WTC11 (cell line): ENCODE results near the gene NOL4L. TPM values are rescaled to one million over a fixed set of nuclear protein-coding genes. Genes with fewer than 3 reads are reported as not detected.

Experiments used
- ATAC-seq: fragments of 200-7000 bp; cut with Tn5 transposase; 2 replicates; pipeline ENCODE4 v1.10.0; 2021; ENCODE audit warnings: mild to moderate bottlenecking, moderate library complexity
- CTCF ChIA-PET: fragments of 300-600 bp; sonication (Branson Sonifier 250); formaldehyde crosslinking; loops from one replicate; lab custom pipeline; 2021; ENCODE audit warnings: antibody characterized with exemption; lab: Charles Lee
- POLR2A ChIA-PET: fragments of 350-600 bp; sonication (Branson Sonifier 250); formaldehyde crosslinking; loops from one replicate; lab custom pipeline; 2021; ENCODE audit warnings: antibody characterized with exemption; lab: Charles Lee
- DNase-seq: peaks from one replicate; pipeline ENCODE4 v3.0.0; 2021; ENCODE audit warnings: low spot score
- H3K27ac Mint-ChIP-seq: 2 replicates; pipeline ENCODE4 v1.8.0; 2021; ENCODE audit warnings: mixed read lengths
- H3K27me3 Mint-ChIP-seq: 2 replicates; pipeline ENCODE4 v1.8.0; 2021; ENCODE audit warnings: low read depth, mild to moderate bottlenecking, moderate library complexity, mixed read lengths
- H3K36me3 Mint-ChIP-seq: 2 replicates; pipeline ENCODE4 v1.8.0; 2021; ENCODE audit warnings: mixed read lengths
- H3K4me1 Mint-ChIP-seq: 2 replicates; pipeline ENCODE4 v1.8.0; 2022; ENCODE audit warnings: mixed read lengths
- H3K4me3 Mint-ChIP-seq: 2 replicates; pipeline ENCODE4 v1.8.0; 2021; ENCODE audit warnings: mild to moderate bottlenecking, moderate library complexity, mixed read lengths
- H3K9me3 Mint-ChIP-seq: 2 replicates; pipeline ENCODE4 v1.8.0; 2021; ENCODE audit warnings: mixed read lengths
- ATF1 ChIP-seq: sonication (generic); formaldehyde crosslinking; IDR thresholded peaks from 2 replicates; pipeline ENCODE4 v1.8.1; 2023; ENCODE audit warnings: mild to moderate bottlenecking, moderate library complexity, missing genetic modification reagents
- ATF2 ChIP-seq: sonication (generic); formaldehyde crosslinking; IDR thresholded peaks from 2 replicates; pipeline ENCODE4 v1.8.1; 2022; ENCODE audit warnings: low read depth, missing genetic modification reagents, borderline replicate concordance
- ATF6 ChIP-seq: sonication (generic); formaldehyde crosslinking; IDR thresholded peaks from 2 replicates; pipeline ENCODE4 v1.8.1; 2023; ENCODE audit warnings: mild to moderate bottlenecking, missing genetic modification reagents
- CBFB ChIP-seq: sonication (generic); formaldehyde crosslinking; IDR thresholded peaks from 2 replicates; pipeline ENCODE4 v1.8.1; 2022; ENCODE audit warnings: mild to moderate bottlenecking, low read depth, missing genetic modification reagents
- E2F1 ChIP-seq: sonication (generic); formaldehyde crosslinking; IDR thresholded peaks from 2 replicates; pipeline ENCODE4 v1.8.0; 2022; ENCODE audit warnings: mild to moderate bottlenecking, missing genetic modification reagents
- HMGXB4 ChIP-seq: sonication (generic); formaldehyde crosslinking; IDR thresholded peaks from 2 replicates; pipeline ENCODE4 v1.8.1; 2023; ENCODE audit warnings: mild to moderate bottlenecking, moderate library complexity, missing genetic modification reagents
- NFATC4 ChIP-seq: fragments of 250-450 bp; sonication (Bioruptor Pico); IDR thresholded peaks from 2 replicates; pipeline ENCODE4 v1.9.0; 2021; ENCODE audit warnings: mild to moderate bottlenecking
- NFYB ChIP-seq: sonication (generic); formaldehyde crosslinking; conservative IDR thresholded peaks from 2 replicates; pipeline ENCODE4 v1.8.0; 2022; ENCODE audit warnings: low read depth, missing genetic modification reagents
- NR1H2 ChIP-seq: sonication (generic); formaldehyde crosslinking; IDR thresholded peaks from 2 replicates; pipeline ENCODE4 v1.9.0; 2021; ENCODE audit warnings: mild to moderate bottlenecking, moderate library complexity, missing genetic modification reagents
- NR3C1 ChIP-seq: sonication (generic); formaldehyde crosslinking; conservative IDR thresholded peaks from 2 replicates; pipeline ENCODE4 v1.8.1; 2023; ENCODE audit warnings: low read depth, mild to moderate bottlenecking, missing genetic modification reagents
- RELA ChIP-seq: sonication (generic); formaldehyde crosslinking; IDR thresholded peaks from 2 replicates; pipeline ENCODE4 v1.8.1; 2022; ENCODE audit warnings: missing genetic modification reagents, mild to moderate bottlenecking, borderline replicate concordance
- RORB ChIP-seq: fragments of 250-450 bp; sonication (Bioruptor Pico); IDR thresholded peaks from 2 replicates; pipeline ENCODE4 v1.9.0; 2021; ENCODE audit warnings: mild to moderate bottlenecking
- SMAD3 ChIP-seq: sonication (generic); formaldehyde crosslinking; IDR thresholded peaks from 2 replicates; pipeline ENCODE4 v1.8.0; 2022; ENCODE audit warnings: missing genetic modification reagents, mild to moderate bottlenecking, borderline replicate concordance
- SMAD4 ChIP-seq: sonication (generic); formaldehyde crosslinking; IDR thresholded peaks from 2 replicates; pipeline ENCODE4 v1.8.0; 2022; ENCODE audit warnings: mild to moderate bottlenecking, missing genetic modification reagents
- TEAD1 ChIP-seq: sonication (generic); formaldehyde crosslinking; IDR thresholded peaks from 2 replicates; pipeline ENCODE4 v1.8.0; 2022; ENCODE audit warnings: mild to moderate bottlenecking, missing genetic modification reagents
- TEAD4 ChIP-seq: sonication (generic); formaldehyde crosslinking; IDR thresholded peaks from 2 replicates; pipeline ENCODE4 v1.8.0; 2022; ENCODE audit warnings: mild to moderate bottlenecking, missing genetic modification reagents
- ZNF317 ChIP-seq: sonication (generic); formaldehyde crosslinking; IDR thresholded peaks from 2 replicates; pipeline ENCODE4 v1.8.1; 2023; ENCODE audit warnings: low read depth, mild to moderate bottlenecking, moderate library complexity, missing genetic modification reagents, borderline replicate concordance
- ZNF396 ChIP-seq: fragments of 250-450 bp; sonication (Bioruptor Pico); IDR thresholded peaks from 2 replicates; pipeline ENCODE4 v1.8.0; 2021; ENCODE audit warnings: mild to moderate bottlenecking, moderate library complexity, borderline replicate concordance
- ZNF423 ChIP-seq: fragments of 250-450 bp; sonication (Bioruptor Pico); IDR thresholded peaks from 2 replicates; pipeline ENCODE4 v2.1.2; 2022; ENCODE audit warnings: mild to moderate bottlenecking, moderate library complexity
- total RNA-seq: library from RNA; stranded (reverse); gene quantifications from 3 replicates; pipeline ENCODE4 v1.2.3, GENCODE V29; 2021
- TF ChIP-seq, protein P1 (sequence below): sonication (generic); formaldehyde crosslinking; IDR thresholded peaks from 2 replicates; pipeline ENCODE4 v1.8.0; 2023; ENCODE audit warnings: mild to moderate bottlenecking, missing genetic modification reagents
- TF ChIP-seq, protein P2 (sequence below): sonication (generic); formaldehyde crosslinking; IDR thresholded peaks from 2 replicates; pipeline ENCODE4 v1.8.1; 2023; ENCODE audit warnings: mild to moderate bottlenecking, missing genetic modification reagents, moderate library complexity
- TF ChIP-seq, protein P3 (sequence below): sonication (generic); formaldehyde crosslinking; IDR thresholded peaks from 2 replicates; pipeline ENCODE4 v1.8.0; 2022; ENCODE audit warnings: mild to moderate bottlenecking, missing genetic modification reagents
- TF ChIP-seq, protein P4 (sequence below): sonication (generic); formaldehyde crosslinking; IDR thresholded peaks from 2 replicates; pipeline ENCODE4 v1.8.1; 2022; ENCODE audit warnings: low read depth, mild to moderate bottlenecking, moderate library complexity, missing genetic modification reagents, borderline replicate concordance

Gene NOL4L
- total RNA-seq, 1 experiment from 2014 or later: 29.0 TPM

DNA sequence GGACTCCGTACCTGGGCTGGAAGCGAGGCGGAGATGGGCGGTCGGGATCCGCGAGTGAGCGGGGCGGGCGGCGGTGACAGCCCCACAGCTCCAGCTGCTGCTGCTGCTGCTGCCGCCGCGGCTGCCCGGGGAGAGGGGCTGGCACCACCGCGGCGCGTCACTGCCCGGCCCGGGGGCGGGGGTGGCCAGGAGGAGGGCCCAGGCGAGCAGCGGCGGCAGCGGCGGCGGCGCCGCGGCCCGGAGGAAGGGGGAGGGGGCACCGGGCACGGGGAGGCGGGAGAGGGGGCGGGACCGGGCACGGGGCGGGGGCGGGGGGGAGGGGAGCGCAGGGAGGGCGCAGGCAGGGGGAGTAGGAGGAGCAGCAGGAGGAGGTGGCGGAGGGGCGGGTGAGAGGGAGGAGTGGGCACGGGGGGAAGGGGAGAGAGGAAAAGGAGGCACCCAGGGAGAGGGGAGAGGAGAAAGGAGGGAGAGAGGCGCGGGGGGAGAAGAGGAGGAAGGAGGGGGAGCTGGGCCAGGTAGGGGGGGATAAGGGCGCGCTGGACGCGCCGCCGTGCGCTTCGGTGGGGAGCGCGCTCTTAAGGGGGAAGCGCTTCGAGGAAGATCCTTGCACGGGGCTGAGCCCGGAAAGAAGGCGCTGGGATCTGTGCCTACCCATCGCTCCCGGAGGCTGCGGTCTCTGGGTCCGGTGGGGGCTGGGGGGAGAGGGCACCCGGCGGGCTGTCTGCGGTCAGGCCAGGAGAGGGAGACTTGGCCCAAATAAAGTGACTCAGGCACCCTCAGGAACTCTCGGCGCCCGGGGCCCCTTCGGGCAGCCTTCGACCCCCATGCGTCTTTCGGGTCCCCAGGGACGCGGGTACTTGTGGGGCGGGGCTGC is 101.5 kb downstream of the NOL4L start:
- no peaks in the 10 kb centered on the region for H3K36me3 Mint-ChIP-seq
- ATAC-seq (peak; percentile 32), DNase-seq (peak; percentile 75)
- peaks cover 21% of the 10 kb centered on the region for H3K27me3 Mint-ChIP-seq
- H3K4me1 Mint-ChIP-seq: peaks cover 41% of the 10 kb centered on the region
- H3K4me3 Mint-ChIP-seq: peak overlapping the region; percentile 67
- ChIA-PET CTCF (interaction anchor here (0.6 to 3.2 kb wide), 8 partner anchors 10 to 295 kb away, joined by 3 to 28 read pairs (median 4); no protein-coding TSS in a partner anchor), POLR2A (interaction anchor here (0.6 to 1.1 kb wide), 3 partner anchors 13 to 87 kb away, joined by 3 to 5 read pairs (median 3); no protein-coding TSS in a partner anchor)
- no peak overlapping the region for H3K27ac Mint-ChIP-seq
- peaks cover 5% of the 10 kb centered on the region for H3K9me3 Mint-ChIP-seq
- TF ChIP-seq TEAD4 (CRISPR knock-in tag) (no peak), ATF2 (CRISPR knock-in tag) (no peak), ZNF396 (CRISPR knock-in tag) (no peak), NFATC4 (CRISPR knock-in tag) (no peak), NFYB (CRISPR knock-in tag) (no peak), E2F1 (CRISPR knock-in tag) (0 out of 2 replicates have a peak, but pooled peaks have one; percentile 23), ATF1 (CRISPR knock-in tag) (no peak), ZNF317 (CRISPR knock-in tag) (no peak), SMAD3 (no peak), CBFB (CRISPR knock-in tag) (no peak), SMAD4 (CRISPR knock-in tag) (no peak), ATF6 (no peak), NR3C1 (no peak), RELA (CRISPR knock-in tag) (no peak), RORB (CRISPR knock-in tag) (no peak), TEAD1 (CRISPR knock-in tag) (no peak), ZNF423 (no peak), HMGXB4 (CRISPR knock-in tag) (0 out of 2 replicates have a peak, but pooled peaks have one; percentile 39), NR1H2 (CRISPR knock-in tag) (no peak)
- TF ChIP-seq, protein P1, sequence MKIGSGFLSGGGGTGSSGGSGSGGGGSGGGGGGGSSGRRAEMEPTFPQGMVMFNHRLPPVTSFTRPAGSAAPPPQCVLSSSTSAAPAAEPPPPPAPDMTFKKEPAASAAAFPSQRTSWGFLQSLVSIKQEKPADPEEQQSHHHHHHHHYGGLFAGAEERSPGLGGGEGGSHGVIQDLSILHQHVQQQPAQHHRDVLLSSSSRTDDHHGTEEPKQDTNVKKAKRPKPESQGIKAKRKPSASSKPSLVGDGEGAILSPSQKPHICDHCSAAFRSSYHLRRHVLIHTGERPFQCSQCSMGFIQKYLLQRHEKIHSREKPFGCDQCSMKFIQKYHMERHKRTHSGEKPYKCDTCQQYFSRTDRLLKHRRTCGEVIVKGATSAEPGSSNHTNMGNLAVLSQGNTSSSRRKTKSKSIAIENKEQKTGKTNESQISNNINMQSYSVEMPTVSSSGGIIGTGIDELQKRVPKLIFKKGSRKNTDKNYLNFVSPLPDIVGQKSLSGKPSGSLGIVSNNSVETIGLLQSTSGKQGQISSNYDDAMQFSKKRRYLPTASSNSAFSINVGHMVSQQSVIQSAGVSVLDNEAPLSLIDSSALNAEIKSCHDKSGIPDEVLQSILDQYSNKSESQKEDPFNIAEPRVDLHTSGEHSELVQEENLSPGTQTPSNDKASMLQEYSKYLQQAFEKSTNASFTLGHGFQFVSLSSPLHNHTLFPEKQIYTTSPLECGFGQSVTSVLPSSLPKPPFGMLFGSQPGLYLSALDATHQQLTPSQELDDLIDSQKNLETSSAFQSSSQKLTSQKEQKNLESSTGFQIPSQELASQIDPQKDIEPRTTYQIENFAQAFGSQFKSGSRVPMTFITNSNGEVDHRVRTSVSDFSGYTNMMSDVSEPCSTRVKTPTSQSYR: peak; percentile 51; the same call in 1 of the 2 replicates
- TF ChIP-seq, protein P2, sequence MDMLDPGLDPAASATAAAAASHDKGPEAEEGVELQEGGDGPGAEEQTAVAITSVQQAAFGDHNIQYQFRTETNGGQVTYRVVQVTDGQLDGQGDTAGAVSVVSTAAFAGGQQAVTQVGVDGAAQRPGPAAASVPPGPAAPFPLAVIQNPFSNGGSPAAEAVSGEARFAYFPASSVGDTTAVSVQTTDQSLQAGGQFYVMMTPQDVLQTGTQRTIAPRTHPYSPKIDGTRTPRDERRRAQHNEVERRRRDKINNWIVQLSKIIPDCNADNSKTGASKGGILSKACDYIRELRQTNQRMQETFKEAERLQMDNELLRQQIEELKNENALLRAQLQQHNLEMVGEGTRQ (CRISPR knock-in tag): no peak
- TF ChIP-seq, protein P3, sequence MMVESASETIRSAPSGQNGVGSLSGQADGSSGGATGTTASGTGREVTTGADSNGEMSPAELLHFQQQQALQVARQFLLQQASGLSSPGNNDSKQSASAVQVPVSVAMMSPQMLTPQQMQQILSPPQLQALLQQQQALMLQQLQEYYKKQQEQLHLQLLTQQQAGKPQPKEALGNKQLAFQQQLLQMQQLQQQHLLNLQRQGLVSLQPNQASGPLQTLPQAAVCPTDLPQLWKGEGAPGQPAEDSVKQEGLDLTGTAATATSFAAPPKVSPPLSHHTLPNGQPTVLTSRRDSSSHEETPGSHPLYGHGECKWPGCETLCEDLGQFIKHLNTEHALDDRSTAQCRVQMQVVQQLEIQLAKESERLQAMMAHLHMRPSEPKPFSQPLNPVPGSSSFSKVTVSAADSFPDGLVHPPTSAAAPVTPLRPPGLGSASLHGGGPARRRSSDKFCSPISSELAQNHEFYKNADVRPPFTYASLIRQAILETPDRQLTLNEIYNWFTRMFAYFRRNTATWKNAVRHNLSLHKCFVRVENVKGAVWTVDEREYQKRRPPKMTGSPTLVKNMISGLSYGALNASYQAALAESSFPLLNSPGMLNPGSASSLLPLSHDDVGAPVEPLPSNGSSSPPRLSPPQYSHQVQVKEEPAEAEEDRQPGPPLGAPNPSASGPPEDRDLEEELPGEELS (CRISPR knock-in tag): 0 out of 2 replicates have a peak, but pooled peaks have one; percentile 23
- TF ChIP-seq, protein P4, sequence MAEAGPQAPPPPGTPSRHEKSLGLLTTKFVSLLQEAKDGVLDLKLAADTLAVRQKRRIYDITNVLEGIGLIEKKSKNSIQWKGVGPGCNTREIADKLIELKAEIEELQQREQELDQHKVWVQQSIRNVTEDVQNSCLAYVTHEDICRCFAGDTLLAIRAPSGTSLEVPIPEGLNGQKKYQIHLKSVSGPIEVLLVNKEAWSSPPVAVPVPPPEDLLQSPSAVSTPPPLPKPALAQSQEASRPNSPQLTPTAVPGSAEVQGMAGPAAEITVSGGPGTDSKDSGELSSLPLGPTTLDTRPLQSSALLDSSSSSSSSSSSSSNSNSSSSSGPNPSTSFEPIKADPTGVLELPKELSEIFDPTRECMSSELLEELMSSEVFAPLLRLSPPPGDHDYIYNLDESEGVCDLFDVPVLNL (CRISPR knock-in tag): no peak
